Activated CD4-positive, alpha-beta T cell treated with anti-CD3 and anti-CD28 coated beads, Interleukin-2, amount 50 U/mL, for 16 hours (primary cell): Measurements from ENCODE around the gene DLG3.
A peak's percentile ranks its signal among the peaks of the same experiment; 100 is the strongest.
"Not testable (repeated sequence)": the region's sequence is repeated elsewhere in the genome, so short reads cannot be mapped to it uniquely, and the experiment has no call there.

Experiments
- DNase-seq: peaks from one replicate; pipeline ENCODE4 v3.0.0-alpha.2; 2020

The DLG3 gene

DNA sequence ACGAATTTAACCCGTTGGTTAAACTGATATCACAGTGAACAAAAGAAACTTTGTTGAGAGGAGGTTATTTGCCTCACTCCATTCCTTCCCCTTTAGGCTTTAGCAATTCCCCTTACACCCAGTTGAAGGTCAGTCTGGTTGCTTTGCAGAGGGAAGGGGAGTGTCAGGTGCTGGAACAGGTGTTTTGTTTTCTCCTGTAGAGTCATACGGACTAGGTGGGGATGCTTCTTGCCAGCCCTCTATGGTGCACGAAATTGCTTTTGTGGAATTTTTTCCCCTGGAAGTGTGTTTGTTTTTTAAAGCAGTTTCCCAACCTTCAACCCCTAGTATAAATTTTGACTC, 33.1 kb downstream of the DLG3 start:
- no peak for DNase-seq

DNA sequence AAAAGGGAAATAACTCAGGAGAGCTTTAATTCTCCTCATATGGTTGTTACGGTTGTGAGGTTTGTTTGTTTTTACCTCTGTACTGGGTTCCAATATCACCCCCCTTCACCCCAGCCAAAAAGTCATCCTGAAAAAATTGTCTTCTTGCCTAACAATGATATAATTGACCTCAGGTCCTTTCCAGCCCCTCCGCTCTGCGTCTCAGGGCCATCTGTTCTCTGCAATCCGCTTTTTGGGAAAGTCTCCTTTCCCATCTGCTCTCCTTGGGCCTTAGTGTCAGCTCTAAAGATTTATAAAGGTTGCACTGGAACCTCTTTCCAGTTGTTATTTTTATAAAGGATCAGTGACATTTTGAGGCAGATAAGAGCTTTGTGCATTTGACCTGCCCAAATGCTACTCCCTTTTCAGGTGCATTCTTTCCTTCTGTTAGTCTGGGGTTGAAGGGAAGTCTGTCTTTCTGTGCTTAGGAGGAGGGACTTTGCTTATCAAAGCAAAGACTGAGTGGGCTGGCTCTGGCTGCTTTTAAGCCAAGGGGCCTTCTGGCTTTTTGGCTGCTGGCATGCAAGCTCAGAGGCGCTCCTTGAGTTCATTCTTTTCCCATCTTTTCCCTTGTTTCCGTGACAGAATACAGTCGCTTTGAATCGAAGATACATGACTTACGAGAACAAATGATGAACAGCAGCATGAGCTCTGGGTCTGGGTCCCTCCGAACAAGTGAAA, 34.1 kb downstream of the DLG3 start:
- no peak for DNase-seq

DNA sequence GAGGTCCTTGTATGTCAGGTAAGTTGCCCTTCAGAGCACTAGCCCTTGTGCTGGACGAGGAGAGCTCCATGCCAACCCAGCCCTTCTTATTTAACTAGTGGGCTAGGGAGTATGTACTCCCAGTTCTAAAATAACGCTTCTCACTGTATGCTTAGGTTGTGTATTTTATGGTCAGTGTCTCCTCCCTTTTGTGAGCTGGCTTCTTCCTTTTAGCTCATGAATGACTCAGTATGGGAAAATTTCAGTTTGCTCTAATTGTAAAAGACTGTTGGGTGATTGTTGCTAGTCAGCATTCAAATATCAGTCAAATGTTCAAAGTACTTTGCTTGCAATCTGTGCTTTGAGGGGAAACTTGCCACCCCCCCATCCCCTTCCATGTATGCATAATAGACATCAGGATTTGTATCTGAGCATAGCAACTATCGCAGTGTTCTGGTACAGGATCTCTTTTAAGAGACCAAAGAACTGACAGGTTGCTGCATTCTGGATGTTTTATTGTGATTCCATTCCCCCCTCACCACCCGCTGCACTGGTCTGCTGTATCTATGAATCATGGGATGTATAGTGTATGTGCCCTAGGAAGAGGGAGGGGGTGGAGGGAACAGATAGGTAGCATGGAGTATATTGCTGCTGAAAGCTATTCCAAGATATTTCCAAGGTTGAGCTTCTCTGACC, 34.7 kb downstream of the DLG3 start:
- no peak for DNase-seq

DNA sequence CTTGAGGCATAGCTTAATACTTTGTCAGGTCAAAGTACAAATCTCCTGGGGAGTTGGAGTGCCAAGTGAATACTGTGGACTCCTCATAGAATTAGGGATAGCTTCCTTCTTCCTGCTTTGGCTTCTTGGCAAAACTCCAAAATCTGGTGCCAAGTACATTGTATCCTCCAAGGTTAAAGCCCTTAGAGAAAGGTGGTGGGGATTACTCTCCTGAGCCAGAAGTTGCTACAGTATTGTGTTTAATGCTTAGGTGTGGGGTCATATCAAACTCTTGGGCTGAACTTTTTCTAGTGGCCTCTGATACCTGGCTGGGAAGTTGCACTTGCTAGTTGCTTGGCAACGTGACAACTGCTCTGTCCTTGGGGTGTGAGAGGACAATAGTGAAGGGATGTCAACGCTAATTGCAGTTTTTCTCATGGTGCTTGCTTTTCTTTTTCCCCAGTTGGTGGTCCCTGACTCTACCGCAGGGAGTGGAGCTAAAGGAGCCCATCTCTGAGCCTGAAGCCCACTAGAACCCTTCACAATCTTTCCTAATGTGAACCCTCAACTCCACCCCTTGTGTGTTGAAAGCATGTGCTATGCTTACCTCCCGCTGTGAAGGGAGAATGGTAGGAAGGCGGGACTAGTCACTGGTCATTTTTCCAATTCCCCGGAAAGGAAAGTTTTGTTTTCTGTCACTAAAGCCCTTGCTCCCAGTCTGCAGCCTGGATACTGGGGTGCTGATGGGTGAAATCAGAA, 35.5 kb downstream of the DLG3 start:
- no peak for DNase-seq

DNA sequence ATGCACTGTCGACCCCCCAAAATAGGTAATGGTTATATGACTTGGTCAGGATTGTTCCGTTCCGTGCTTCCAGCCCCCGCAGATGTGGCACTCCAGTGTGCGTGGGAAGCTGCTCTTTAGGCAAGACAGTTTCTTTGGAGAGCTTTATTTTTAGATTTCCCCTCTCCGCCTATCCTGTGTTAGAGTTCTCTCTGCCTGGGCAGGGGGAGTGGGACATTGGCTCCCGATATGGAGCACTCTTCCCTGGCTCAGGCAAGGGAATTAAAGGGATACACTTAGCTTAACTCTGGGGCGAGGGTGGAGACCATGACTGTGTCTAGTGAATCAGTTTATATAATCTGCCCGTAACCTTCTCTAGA, 36.0 kb downstream of the DLG3 start:
- no peak for DNase-seq

DNA sequence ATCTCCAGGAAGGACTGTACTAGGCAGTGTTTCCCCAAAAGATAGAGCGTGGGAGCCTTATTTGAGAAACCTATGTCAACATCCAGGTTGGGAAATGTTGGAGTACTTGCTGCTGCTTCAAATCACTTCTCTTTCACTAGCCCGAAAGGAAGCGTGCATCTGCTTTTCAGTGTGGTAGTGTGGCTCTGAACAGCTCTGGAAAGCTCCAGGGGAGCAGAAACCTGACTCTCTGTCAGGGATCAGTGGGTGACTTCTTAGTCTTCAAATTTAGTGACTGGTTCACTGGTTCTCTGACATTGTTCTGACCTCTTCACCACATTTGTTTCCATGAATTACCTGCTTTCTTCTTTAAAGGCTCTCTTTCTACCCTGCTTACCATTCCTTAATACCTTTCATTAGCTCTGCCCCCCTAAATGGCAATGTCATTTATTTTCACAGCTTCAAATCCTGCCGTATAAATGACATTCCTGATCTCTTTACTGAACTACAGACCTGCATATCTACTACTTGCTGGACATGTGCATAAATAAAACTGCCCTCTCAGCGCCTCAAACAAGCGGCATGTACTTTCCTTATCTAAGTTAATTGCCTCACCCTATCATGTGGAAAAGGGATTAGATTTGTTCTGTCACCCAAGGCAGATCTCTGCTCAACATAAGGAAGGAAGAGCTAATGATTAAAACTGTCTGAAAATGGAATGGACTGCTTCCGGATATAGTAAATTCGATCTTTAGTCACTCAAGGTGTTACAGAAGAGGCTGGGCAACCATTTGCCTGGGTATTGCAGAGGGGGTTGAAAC, 37.0 kb downstream of the DLG3 start:
- no peak for DNase-seq

DNA sequence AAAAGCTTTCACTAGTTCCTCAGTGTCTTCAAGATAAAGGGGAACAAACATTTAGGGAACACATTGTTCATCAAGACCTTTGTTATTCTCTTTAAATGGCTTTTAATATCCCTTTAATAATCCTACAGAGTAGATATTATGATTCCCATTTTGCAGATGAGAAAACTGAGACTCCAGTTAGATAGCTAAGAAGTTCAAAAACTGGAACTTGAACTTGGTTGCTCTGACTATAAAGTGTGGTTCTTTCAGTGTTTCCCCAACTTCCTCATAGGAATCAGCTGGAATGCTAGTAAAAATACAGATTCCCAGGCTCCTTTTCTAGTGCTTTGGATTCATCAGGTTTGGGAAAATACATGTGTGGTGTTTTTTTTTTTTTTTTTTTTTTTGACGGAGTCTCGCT, 37.7 kb downstream of the DLG3 start:
- no peak for DNase-seq

DNA sequence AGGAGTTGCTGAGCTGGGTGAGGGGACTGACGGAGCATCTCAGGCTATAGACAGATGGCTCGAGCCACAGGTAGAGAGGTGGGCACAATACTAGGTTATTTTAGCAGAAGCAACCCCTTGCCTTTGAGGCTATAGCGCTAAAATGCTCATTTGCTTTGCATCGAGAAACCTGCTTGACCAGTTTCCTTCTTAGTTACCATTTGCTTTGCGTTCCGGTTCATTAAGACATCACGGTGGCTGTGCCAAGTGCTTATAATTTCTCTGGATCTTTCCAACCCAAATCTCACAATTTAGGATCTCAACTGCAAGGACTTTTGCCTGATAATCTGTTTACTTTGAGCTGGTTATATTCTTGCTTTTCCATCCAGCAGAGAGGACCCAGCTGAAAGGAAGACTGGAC, 40.8 kb downstream of the DLG3 start:
- no peak for DNase-seq

DNA sequence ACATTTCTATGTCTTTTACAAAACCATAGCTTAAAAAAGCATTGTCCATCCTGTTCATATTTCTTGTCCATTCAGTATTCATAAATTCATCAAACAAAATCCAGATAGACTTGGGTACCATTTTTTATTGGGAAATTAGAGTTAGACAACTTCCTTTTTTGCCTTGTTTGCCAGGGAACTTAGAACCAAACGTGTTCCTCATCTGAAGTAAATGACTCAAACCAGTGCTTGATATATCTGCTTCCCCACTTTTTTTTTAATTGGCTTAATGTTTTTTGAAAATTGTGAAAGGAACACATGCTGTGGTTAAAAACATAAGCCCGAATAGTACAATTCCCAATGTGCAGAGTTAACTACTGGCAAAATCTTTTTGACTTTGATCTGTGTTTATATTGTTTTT, 44.2 kb downstream of the DLG3 start:
- no peak for DNase-seq

DNA sequence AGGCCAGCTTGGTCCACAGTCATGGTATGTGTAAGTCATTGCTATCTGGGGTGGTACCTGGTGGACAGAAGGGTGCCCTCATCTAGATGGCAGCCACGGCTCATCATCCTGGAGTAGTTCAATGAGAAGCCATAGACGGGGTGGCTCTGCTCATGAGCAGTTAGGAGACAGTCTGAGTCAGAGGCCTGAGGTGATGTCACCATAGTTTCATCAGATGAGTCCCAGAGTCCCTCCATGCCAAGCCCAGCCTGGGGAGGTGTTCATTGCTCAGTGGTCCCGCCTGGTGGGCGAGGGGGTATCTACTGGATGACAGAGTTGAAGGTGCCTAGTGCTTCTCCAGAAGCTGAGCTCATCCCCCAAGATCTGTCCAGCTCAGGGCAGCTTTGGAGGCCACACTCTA, 49.8 kb downstream of the DLG3 start:
- peak; percentile 27 for DNase-seq

DNA sequence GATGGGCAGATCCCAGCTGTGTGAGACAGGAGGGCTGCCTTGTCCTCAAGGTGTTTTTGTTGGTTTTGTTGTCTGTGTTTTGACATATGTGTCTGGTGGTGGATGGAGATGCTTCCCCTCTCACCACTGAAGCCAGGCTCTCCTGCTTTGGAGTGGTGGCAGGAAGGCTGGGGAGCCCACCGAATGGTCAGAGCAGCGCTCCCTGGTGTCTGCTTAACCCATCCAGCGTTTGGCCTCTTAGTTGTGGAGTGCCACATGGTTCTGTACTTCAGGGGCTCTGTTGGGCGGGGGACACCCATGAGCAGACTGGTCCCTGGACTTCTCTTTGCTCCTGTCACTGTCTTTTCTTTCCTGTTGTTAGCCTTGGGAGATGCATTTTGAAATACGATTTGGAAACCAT, 51.9 kb downstream of the DLG3 start:
- no peak for DNase-seq

DNA sequence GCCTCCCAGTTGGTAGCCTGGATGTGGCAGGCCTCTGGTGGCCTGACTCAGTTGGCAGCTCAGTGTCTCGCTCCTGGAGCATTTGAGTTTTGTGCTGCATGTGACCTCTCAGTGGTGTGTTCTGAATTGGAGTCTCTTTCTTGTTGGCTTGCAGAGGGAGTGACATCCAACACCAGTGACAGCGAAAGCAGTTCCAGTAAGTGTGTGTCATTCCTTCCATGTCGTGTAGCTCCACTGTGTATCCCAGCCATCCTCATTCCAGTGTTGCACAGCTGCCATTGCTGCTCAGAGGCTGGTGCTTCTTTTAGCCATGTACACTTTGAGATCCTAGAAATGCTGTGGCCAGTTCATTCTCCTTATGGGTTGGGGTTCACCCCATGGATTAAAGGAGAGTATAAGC, 52.4 kb downstream of the DLG3 start:
- no peak for DNase-seq

DNA sequence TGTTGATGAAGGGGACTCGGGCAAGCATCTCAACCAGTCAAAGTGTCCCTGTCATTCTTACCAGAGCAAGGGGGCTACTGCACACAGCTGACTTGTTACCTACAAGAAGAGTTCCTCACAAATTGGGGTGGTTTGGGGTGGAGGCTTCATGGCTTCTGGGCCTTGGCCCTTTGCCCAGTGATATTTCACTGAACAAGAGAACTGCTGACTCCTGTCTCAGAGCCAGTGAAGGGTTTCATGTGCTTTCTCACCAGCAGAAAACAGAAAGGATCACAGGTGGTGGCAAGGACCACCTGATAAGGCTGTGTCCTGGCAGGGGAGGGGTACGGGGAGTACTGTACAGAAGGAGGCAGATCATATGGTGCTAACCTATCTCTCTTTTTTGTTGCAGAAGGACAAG, 53.5 kb downstream of the DLG3 start:
- DNase-seq, result no peak

DNA sequence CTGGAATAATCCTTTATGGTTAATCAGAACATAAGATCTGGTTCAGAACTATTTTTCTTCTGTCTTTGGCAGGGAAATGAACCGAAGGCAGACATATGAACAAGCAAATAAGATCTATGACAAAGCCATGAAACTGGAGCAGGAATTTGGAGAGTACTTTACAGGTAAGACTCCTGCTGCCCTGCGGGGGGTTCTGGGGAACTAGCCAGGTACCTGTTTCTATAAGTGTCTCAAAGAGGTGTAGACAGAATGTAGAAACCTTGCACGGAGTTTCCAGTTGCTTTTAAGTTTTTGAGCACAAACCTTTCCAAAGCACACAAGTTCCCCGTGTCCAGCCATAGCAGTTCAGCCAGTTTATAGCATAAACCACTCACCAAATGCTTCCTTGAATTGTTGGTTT, 56.2 kb downstream of the DLG3 start:
- DNase-seq, result no peak

DNA sequence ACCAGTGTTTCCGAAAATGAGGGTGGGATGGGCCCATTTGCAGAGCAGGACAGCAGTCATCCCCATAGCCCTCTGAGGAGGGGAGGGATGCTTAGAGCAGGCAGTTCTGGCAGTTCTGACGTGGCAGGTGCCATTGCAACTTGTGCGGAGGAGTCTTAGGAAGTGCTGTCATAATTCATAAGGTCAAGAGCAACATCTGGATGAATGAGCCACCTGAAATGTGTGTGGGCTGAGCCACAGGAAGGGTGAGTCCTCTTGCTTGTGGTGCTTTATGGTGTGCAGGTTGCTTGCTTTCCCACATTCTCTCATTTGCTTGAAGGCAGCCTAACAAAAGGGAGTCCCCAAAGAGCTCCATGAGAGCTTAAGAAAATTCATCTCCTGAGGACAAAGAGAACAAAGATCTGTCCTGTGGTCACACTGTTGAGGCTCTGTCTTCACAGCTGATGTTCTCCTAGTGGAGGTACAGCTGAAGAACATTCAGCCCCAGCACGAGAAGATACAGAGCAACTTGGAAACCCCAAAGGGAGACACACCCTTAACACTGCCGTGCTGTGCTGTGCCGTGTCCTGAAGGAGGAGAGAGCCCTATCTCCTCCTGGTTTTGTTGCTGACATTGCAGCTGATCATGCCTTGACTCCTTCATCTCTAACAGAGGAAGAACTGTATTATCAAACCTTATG, 60.3 kb downstream of the DLG3 start:
- peak; percentile 53 for DNase-seq

DNA sequence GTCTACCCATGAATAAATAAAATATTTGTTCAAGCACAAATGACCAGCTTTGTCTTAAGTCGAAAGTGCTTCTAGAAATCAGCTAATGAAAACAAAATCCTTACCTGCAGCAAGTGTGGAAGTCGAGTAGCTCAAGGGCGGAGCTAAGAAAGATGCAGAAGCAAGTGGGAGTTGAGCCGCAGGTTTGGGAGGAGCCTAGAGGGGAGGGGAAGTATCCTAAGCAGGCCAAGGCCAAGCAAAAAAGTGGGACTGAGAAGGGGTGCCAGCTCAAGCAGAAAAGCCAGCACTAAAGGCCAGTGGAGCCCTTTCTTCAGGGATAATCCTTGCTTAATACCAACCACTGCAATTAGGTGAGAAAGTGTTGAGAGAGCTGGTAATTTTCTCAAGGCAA, 60.8 kb downstream of the DLG3 start:
- no peak for DNase-seq

DNA sequence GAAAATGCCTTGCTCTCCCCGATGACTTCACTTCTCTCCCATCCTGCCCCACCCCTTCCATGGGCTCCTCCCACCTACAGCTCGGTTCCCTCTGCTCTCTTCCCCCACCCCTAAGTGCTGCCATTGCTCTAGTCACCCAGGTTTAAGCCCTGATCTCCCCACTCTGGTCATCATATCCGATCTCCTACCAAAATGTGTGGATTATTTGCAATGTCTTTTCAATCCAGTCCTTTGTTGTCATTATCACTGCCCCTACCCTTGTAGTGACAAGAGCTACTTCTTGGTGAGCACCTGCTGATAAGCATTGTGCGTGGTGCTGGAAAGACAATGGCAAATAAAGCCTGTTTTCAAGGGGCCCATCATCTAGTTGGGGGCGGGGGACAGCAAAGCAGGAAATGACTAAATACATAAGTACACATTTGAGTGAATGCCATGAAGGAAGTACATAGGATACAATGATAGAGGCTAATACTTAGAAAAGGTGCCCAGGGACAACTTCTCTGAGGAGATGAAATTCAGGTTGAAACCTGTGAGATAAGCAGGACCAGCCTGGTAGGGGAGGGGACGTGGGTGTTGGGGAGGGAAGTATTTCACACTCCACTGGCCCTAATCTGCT, 63.8 kb downstream of the DLG3 start:
- DNase-seq, result peak; percentile 76

DNA sequence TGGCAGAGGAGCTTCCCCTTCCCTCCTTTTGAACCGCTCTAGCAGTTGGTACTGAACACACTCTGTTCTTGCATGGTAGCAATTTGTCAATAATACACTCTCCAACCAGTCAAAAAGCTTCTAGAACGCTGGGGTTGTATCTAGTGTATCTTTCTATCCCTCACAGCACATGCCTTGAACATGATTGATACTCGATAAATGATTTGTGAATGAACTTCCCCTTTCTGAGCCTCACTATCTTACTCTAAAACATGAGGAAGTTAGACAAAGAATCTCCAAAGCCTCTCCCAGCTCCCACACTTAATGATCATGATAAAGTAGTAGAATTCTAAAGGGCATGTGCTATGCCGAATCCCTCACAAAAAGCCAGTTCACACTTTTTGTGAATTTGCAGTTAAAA, 64.4 kb downstream of the DLG3 start:
- no peak for DNase-seq

DNA sequence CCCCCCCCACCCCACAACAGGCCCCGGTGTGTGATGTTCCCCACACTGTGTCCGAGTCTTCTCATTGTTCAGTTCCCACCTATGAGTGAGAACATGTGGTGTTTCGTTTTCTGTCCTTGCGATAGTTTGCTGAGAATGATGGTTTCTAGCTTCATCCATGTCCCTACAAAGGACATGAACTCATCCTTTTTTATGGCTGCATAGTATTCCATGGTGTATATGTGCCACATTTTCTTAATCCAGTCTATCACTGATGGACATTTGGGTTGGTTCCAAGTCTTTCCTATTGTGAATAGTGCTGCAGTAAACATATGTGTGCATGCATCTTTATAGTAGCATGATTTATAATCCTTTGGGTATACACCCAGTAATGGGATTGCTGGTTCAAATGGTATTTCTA, 70.6 kb downstream of the DLG3 start:
- not testable (repeated sequence) for DNase-seq

DNA sequence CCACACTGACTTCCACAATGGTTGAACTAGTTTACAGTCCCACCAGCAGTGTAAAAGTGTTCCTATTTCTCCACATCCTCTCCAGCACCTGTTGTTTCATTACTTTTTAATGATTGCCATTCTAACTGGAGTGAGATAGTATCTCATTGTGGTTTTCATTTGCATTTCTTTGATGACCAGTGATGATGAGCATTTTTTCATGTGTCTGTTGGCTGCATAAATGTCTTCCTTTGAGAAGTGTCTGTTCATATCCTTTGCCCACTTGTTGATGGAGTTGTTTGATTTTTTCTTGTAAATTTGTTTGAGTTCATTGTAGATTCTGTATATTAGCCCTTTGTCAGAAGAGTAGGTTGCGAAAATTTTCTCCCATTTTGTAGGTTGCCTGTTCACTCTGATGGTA, 71.1 kb downstream of the DLG3 start:
- DNase-seq, result not testable (repeated sequence)

DNA sequence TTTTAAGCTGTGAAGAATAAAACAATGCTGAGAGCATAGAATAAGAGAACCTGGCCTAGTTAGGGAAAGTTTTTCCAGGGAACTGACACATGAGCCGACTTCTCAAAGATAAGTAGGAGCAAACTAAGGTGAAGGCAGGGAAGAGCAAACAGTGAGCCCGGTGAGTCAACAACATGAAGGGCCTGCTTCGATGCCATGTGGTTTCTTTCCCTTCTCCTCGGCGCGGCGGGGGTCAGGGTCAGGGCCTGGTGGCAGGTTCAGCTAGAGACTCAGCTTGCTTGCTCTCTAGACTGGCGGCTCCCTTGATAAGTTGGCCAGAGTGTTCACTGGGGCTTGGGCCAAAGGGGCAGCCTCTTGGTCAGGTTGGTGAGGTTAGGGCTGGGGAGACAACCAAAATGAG, 81.1 kb downstream of the DLG3 start:
- no peak for DNase-seq

DNA sequence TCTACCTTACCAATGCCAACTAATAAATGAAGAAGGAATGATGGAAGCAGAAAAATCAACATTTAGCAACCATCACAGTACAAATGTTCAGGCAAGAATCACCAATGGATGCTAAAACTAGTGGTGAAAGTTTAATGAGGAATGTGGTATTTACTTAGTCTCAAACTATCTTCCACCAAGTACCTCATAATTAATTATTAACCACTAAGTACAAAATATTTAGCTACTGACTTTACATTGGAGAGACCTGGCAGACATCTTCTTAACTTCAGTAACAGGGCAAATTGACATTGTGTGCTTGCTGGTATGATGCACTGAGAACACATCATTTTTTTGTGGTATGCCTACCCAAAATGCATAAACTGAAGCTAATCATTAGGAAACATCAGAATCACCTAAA, 82.4 kb downstream of the DLG3 start:
- DNase-seq, result no peak
